HUES64 (cell line): ENCODE data around the gene VAV1. TPM values are rescaled to one million over a fixed set of nuclear protein-coding genes. Genes with fewer than 3 reads are reported as not detected.

Experiments used
- H3K27ac ChIP-seq: 2 replicates; pipeline ENCODE4 v1.7.0; 2013; ENCODE audit warnings: low read depth, low read length, inconsistent platforms
- H3K27me3 ChIP-seq: 2 replicates; pipeline ENCODE4 v1.6.1; 2013; ENCODE audit warnings: mild to moderate bottlenecking, low read length; ENCODE audit not compliant: insufficient read depth
- H3K36me3 ChIP-seq: 2 replicates; pipeline ENCODE4 v1.6.1; 2013; ENCODE audit warnings: mild to moderate bottlenecking, low read length; ENCODE audit not compliant: insufficient read depth
- H3K4me1 ChIP-seq: 2 replicates; pipeline ENCODE4 v1.6.1; 2013; ENCODE audit warnings: mild to moderate bottlenecking, low read length, moderate library complexity; ENCODE audit not compliant: insufficient read depth
- H3K4me3 ChIP-seq: 2 replicates; pipeline ENCODE4 v1.5.1; 2013; ENCODE audit warnings: mild to moderate bottlenecking, low read length, moderate library complexity
- H3K9ac ChIP-seq: 2 replicates; pipeline ENCODE4 v1.6.1; 2013; ENCODE audit warnings: mild to moderate bottlenecking, low read depth, low read length
- H3K9me3 ChIP-seq: 2 replicates; pipeline ENCODE4 v1.6.1; 2013; ENCODE audit warnings: low read depth, low read length; ENCODE audit not compliant: insufficient read depth
- WGBS: fragments of 150-250, 120-280 bp; methylation state at CpG from one replicate; pipeline ENCODE4 v1.1.7; 2013; ENCODE audit warnings: missing lambda C conversion rate; 5-methylcytosine and 5-hydroxymethylcytosine counted together
- polyA plus RNA-seq, 2 experiments: library from polyadenylated mRNA; stranded (reverse); fragments of 50-300 nt; gene quantifications; one replicate each; pipeline ENCODE4 v1.2.3, GENCODE V29; 2013

Gene VAV1, protein sequence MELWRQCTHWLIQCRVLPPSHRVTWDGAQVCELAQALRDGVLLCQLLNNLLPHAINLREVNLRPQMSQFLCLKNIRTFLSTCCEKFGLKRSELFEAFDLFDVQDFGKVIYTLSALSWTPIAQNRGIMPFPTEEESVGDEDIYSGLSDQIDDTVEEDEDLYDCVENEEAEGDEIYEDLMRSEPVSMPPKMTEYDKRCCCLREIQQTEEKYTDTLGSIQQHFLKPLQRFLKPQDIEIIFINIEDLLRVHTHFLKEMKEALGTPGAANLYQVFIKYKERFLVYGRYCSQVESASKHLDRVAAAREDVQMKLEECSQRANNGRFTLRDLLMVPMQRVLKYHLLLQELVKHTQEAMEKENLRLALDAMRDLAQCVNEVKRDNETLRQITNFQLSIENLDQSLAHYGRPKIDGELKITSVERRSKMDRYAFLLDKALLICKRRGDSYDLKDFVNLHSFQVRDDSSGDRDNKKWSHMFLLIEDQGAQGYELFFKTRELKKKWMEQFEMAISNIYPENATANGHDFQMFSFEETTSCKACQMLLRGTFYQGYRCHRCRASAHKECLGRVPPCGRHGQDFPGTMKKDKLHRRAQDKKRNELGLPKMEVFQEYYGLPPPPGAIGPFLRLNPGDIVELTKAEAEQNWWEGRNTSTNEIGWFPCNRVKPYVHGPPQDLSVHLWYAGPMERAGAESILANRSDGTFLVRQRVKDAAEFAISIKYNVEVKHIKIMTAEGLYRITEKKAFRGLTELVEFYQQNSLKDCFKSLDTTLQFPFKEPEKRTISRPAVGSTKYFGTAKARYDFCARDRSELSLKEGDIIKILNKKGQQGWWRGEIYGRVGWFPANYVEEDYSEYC
- polyA plus RNA-seq (2013, experiment 1 of 2), result 0.10 TPM
- 0.13 TPM for polyA plus RNA-seq (2013, experiment 2 of 2)

DNA sequence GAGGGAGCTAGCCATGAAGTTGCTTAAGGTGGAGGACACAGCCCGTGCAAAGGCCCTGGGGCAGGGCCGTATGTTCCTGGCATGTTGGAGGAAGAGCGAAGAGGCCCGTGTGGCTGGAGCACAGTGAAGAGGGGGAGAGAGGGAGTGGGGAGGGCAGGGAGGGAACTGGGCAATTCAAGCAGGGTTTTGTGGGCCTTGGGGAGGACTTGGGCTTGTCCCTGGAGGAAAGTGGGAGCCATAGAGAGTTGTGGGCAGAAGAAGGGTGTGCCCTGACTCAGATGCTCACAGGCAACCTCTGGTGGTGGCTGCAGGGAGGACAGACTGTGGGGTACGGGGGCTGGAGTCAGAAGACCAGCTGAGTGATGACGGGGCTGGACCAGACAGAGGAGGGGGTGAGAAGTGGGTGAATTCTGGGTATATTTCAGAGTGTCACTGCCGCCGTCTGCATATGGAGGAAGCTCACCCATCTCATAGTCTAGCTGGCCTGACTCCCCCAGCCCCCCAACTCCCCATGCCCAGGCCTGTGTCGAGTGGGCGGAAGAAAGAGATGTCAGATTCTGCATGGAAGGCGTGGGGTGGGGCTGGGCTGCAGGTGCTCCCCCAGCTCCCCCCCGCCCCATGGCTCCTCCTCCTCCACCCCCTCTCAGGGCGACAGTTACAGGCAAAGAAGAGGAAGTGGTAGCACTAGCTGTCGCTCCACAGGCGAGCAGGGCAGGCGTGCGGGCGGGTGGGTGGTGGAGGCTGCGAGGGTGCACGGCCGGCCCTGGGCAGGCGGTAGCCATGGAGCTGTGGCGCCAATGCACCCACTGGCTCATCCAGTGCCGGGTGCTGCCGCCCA lies at the start of gene VAV1:
VAV1 (plus strand) TSS at position 681 of the 838 bp plus-strand sequence; CDS start at position 781, 100 bp downstream.
- Histone ChIP-seq H3K9me3 (peaks cover 2% of the 10 kb centered on the region; the same call in 1 of the 2 replicates), H3K36me3 (no peaks in the 10 kb centered on the region), H3K4me3 (no peak within 1 kb of the TSS), H3K9ac (no peak within 1 kb of the TSS), H3K4me1 (no peaks in the 10 kb centered on the region), H3K27ac (no peak within 1 kb of the TSS), H3K27me3 (no peaks in the 10 kb centered on the region)
- WGBS, result 81% methylated on average over 21 of the region's 25 CpGs

DNA sequence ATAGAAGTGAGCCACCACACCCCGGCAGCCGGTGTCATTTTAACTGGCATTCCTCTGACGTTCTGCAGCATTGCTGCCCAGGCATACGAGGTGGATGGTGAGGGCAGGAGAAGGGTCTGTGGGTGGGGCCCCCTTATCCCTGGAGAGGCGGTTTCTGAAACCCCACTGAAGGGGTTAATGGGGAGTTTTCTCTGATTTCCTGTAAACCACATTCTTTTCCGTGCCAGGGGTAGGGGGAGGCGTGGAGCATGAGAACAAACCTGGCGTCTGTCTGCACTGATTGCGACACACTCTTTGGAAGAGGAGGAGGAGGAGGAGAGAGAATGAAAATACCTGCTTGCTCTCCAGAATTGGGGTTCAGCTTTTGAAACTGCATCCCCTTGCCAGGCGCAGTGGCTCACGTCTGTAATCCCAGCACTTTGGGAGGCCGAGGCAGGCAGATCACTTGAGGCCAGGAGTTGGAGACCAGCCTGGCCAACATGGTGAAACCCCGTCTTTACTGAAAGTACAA lies 49.3 kb upstream of the VAV1 start:
- H3K4me1 ChIP-seq, result no peaks in the 10 kb centered on the region
- WGBS, result 59% methylated on average over 13 of the region's 13 CpGs
- no peaks in the 10 kb centered on the region for H3K36me3 ChIP-seq
- H3K4me3 ChIP-seq, result no peak overlapping the region
- H3K27ac ChIP-seq, result no peak overlapping the region
- no peak overlapping the region for H3K9ac ChIP-seq
- no peaks in the 10 kb centered on the region for H3K9me3 ChIP-seq
- H3K27me3 ChIP-seq, result no peaks in the 10 kb centered on the region

DNA sequence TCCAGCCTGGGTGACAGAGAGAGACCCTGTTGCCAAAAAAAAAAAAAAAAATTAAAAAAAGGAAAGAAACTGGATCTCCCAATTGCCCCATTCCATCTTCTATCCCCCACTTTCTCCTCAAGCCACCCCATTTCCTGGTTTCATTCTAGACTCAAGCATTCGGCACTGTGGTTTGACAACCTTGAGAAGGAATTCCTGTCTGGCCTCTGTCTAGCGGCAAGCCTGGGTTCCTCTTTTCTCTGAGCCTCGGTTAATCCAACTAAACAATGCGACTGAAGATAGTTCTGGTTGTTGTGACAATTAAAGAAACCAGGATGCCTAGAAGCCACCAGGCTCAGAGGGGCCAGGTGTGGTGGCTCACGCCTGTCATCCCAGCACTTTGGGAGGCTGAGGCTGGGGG lies 48.8 kb upstream of the VAV1 start:
- Histone ChIP-seq H3K27ac (no peak overlapping the region), H3K36me3 (no peaks in the 10 kb centered on the region), H3K4me3 (no peak overlapping the region), H3K9me3 (no peaks in the 10 kb centered on the region), H3K9ac (no peak overlapping the region), H3K4me1 (no peaks in the 10 kb centered on the region), H3K27me3 (no peaks in the 10 kb centered on the region)
- 91% methylated on average over 5 of the region's 5 CpGs for WGBS

DNA sequence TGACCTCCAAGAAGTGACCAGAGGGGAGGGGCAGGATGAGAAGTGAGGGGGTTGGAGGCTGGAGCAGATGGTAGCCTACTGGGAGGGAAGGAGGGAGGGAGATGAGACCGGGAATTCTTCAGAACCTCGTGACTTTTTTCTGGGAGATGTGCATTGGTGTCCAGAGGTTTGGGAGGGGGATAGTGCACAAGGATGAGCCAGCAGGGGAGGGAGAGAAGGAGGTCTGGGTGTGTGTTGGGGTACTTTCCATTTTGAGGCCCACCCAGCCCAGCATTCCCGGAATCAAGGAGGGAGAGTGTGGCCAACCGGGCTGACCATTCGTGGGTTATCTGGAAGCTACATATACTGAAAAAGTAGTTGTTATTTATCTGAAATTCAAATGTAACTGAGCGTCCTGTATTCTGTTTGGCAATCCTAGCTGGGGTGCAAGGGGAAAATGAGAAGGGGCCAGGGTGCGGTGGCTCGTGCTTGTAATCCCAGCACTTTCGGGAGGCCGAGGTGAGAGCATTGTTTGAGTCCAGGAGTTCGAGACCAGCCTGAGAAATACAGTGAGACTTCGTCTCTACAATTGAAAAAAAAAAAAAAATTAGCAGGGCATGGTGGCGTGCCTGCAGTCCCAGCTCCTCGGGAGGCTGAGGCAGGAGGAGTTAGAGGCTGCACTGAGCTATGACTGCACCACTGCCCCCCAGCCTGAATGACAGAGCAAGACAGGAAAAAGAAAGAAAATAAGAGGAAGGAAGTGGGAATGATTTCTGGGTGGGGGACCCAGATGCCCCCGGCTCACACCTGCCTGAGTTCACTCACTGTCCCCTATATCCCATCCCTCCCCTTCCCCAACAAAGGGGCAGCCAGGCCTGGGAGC lies 47.6 kb upstream of the VAV1 start:
- H3K4me1 ChIP-seq, result no peaks in the 10 kb centered on the region
- H3K4me3 ChIP-seq, result no peak overlapping the region
- H3K27me3 ChIP-seq, result no peaks in the 10 kb centered on the region
- 89% methylated on average over 15 of the region's 15 CpGs for WGBS
- H3K36me3 ChIP-seq, result no peaks in the 10 kb centered on the region
- H3K27ac ChIP-seq, result no peak overlapping the region
- H3K9ac ChIP-seq, result no peak overlapping the region
- no peaks in the 10 kb centered on the region for H3K9me3 ChIP-seq

DNA sequence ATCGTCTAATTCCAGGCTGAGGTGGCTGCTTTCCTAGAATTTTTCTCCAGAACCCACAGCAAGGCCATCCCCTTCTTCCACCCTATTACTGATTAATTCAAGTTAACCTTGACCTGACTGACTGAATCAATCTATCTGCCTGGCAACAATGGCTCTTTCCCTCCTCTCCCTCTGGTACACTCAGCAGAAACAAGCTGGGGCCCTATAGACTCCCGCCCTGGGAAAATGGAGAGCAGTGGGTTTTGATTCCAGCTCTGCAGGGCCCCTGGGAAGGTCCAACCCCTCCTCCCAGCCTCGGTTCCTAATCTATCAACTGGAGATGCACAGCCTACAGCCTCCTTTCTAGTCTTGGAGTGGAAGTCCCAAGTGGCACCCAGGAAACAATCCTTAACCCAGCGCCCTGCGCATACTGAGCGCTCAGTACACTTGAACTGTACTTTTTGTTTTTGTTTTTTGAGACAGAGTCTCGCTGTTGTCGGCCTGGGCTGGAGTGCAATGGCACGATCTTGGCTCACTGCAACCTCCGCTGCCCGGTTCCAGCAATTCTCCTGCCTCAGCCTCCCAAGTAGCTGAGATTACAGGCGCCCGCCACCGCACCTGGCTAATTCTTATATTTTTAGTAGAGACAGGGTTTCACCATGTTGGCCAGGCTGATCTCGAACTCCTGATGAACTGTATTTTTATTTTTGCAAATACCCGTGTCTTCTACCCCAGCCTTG lies 46.8 kb upstream of the VAV1 start:
- Histone ChIP-seq H3K27me3 (no peaks in the 10 kb centered on the region), H3K9ac (no peak overlapping the region), H3K9me3 (no peaks in the 10 kb centered on the region), H3K27ac (no peak overlapping the region), H3K4me3 (no peak overlapping the region), H3K36me3 (no peaks in the 10 kb centered on the region), H3K4me1 (no peaks in the 10 kb centered on the region)
- WGBS, result 89% methylated on average over 16 of the region's 16 CpGs

DNA sequence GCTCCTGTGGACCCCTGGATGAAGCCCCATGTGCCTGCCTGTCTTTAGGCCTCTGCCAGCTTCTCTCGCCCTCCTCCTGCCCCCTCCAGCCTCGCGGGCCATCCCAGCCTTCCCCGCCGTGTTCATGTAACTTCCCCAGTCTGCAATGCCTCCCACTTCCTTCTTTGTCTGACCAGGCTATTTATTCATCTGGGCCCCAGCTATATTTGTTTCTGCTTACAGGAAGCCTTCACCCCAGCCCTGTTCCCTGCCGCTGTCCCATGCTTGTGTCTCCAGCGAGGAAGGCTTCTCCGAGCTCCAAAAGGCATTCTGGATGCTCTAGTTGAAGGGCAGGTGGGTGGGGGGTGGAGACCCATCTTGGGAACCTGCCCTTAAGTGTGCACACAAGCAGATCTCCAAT lies 44.2 kb upstream of the VAV1 start:
- H3K9ac ChIP-seq, result no peak overlapping the region
- H3K27ac ChIP-seq, result no peak overlapping the region
- 83% methylated on average over 8 of the region's 8 CpGs for WGBS
- no peaks in the 10 kb centered on the region for H3K27me3 ChIP-seq
- H3K4me3 ChIP-seq, result no peak overlapping the region
- no peaks in the 10 kb centered on the region for H3K4me1 ChIP-seq
- H3K9me3 ChIP-seq, result no peaks in the 10 kb centered on the region
- H3K36me3 ChIP-seq, result no peaks in the 10 kb centered on the region

DNA sequence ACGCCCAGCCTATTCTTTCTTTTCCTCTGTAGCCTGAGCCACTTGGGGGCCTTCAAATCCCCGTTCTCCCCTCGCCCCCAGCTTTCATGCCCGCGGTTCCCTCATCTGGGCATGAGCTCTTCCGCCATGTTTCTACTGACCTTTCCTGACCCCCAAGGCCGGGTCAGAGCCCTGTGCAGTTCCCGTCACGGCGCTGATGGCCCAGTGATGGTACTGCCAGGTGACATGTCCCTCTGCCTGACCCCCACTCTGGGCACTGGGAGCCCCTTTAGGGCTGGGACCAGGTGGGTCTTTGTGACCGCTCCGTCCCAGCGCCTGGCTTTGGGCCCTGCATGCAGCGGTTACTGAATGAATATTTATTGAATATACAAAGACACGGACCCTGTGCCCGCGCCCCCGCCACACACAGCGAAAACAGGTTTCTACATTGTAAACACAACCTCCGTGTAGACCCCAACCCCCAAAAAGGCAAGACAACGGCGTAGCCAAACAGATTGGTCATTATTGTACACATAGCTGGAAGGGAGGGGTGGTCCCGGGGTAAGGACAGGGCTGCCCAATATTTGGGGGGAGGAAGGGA lies 42.8 kb upstream of the VAV1 start:
- Histone ChIP-seq H3K4me1 (no peaks in the 10 kb centered on the region), H3K4me3 (peak overlapping the region; percentile 33), H3K27me3 (no peaks in the 10 kb centered on the region), H3K9me3 (no peaks in the 10 kb centered on the region), H3K27ac (no peak overlapping the region), H3K9ac (no peak overlapping the region), H3K36me3 (no peaks in the 10 kb centered on the region)
- 95% methylated on average over 23 of the region's 23 CpGs for WGBS

DNA sequence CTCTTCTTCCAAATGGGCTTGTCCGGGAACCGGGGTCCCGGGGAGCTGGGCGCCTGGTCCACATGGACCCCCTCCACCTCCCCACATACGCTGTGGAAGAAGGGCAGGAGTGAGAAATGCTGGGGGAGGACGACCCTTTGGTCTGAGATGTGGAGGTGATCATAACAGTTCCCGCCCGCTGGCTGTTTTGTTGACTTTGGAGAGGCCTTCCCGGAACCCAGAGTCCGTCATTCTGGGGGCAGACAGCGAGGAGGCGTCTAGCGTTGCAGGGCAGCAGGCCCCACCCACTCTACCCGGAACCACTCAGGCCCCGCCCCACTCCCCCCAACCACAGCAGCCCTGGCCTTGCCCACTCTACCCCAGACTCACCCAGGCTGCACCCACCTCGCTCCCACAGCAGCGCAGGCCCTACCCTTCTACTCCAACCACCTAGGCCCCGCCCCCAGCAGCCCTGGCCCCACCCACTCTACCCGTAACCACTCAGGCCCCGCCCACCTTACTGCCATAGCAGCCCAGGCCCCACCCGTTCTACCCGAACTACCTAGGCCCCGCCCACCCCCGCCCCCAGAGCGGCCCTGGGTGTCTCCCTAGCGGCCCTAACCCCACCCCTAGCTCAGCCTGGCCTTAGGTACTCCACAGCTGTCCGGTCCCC lies 42.2 kb upstream of the VAV1 start:
- no peaks in the 10 kb centered on the region for H3K36me3 ChIP-seq
- no peak overlapping the region for H3K27ac ChIP-seq
- no peak overlapping the region for H3K9ac ChIP-seq

DNA sequence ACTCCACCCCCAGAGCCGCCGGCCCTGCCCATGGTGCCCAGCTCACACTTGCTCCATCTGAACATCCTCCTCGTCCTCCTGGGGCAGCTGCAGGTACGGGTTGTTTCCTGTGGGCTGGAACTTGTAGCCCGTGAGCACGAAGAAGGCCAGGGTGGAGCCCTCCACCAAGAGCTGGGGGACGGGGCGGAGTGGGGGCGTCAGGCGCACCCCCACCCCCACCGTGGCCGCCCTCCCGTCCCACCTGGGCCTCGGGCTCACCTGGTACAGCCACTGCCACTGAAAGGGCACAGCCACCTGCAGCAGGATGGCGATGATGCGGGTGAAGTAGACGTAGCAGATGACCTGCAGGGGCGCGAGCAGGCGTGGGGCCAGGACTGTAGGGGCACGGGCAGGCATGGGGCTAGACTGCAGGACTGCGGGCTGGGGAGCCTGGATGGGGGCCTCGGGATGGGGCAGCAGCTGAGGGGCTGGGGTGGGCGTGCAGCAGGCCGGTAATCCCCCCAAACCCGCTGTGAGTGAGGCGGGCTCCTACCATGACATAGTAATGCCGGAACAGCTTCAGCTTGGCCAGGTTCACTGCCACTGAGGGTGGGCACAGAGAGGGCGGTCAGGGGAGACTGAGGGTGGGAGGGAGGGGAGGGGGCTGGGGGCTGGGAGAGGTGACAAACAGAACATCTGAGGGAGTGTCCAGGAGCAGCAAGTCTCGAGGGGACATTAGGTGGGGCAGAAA lies 41.4 kb upstream of the VAV1 start:
- no peak overlapping the region for H3K27ac ChIP-seq
- WGBS, result 95% methylated on average over 30 of the region's 30 CpGs

More for the DNA sequence above, 42.2 kb upstream of the VAV1 start:
- Histone ChIP-seq H3K9me3 (no peaks in the 10 kb centered on the region), H3K4me1 (0 out of 2 replicates have a peak, but pooled peaks cover 3% of the 10 kb centered on the region), H3K27me3 (no peaks in the 10 kb centered on the region), H3K4me3 (peak overlapping the region; percentile 33)
- WGBS, result 89% methylated on average over 23 of the region's 27 CpGs

More for the DNA sequence above, 41.4 kb upstream of the VAV1 start:
- H3K36me3 ChIP-seq, result no peaks in the 10 kb centered on the region
- no peaks in the 10 kb centered on the region for H3K9me3 ChIP-seq
- no peak overlapping the region for H3K4me3 ChIP-seq
- 0 out of 2 replicates have a peak, but pooled peaks cover 11% of the 10 kb centered on the region for H3K4me1 ChIP-seq
- H3K27me3 ChIP-seq, result no peaks in the 10 kb centered on the region
- H3K9ac ChIP-seq, result no peak overlapping the region
